Heart right ventricle (tissue), 16 donors: ENCODE measurements around the gene CDC14B. TPM values are rescaled to one million over a fixed set of nuclear protein-coding genes. Genes with fewer than 3 reads are reported as not detected.

Experiments
- ATAC-seq, 8 donors: fragments of 200-7000 bp; cut with Tn5 transposase; one replicate each; pipeline ENCODE4 v1.9.1; 2020; ENCODE audit warnings: mild to moderate bottlenecking in 8 of 8, moderate library complexity in 8 of 8, moderate number of reproducible peaks in 1 of 8
- DNase-seq, 2 donors: peaks; one replicate each; pipeline ENCODE4 v3.0.0-alpha.2; 2020
- H3K27ac ChIP-seq, 10 donors: fragments of 200-600 bp; sonication (generic) in 2 of 10; one replicate each; pipeline versions ENCODE4 v1.5.0 to v1.8.0; 2020 to 2022; ENCODE audit warnings: mild to moderate bottlenecking in 3 of 10
- H3K27me3 ChIP-seq, 7 donors: fragments of 200-600 bp; one replicate each; pipeline ENCODE4 v1.8.0; 2021 to 2022; ENCODE audit warnings: mild to moderate bottlenecking in 2 of 7
- H3K36me3 ChIP-seq, 9 donors: fragments of 200-600 bp; sonication (generic) in 1 of 9; one replicate each; pipeline versions ENCODE4 v1.5.0 to v1.8.0; 2020 to 2022; ENCODE audit warnings: mild to moderate bottlenecking in 2 of 9
- H3K4me1 ChIP-seq, 9 donors: fragments of 200-600 bp; sonication (generic) in 1 of 9; one replicate each; pipeline versions ENCODE4 v1.5.0 to v1.8.0; 2020 to 2022; ENCODE audit warnings: mild to moderate bottlenecking in 4 of 9
- H3K4me3 ChIP-seq, 10 donors: fragments of 200-600 bp; sonication (generic) in 2 of 10; one replicate each; pipeline versions ENCODE4 v1.5.0 to v1.8.0; 2020 to 2022; ENCODE audit warnings: mild to moderate bottlenecking in 7 of 10, moderate library complexity in 2 of 10
- H3K9me3 ChIP-seq, 11 donors: fragments of 200-600 bp in 10 of 11; sonication (generic) in 2 of 11; one replicate each; pipeline versions ENCODE4 v1.5.0 to v1.8.0; 2013 to 2022; ENCODE audit warnings: mild to moderate bottlenecking in 2 of 11, control low read depth in 1 of 11, moderate library complexity in 1 of 11
- WGBS, 2 donors: extraction: QIAGEN DNeasy Blood & Tissue Kit; methylation state at CpG; one replicate each; pipeline ENCODE4 v1.1.7; 2013; ENCODE audit warnings: inconsistent platforms in 1 of 2; 5-methylcytosine and 5-hydroxymethylcytosine counted together
- intact Hi-C, 10 donors: fragments of 100-400 bp; cut with DNase I; formaldehyde crosslinking; loops; one replicate each; pipeline versions ENCODE4 v1.11.1 to v1.14.2; 2022
- polyA plus RNA-seq, 2 donors: library from polyadenylated mRNA; stranded (reverse); fragments of 200-250 nt; gene quantifications; one replicate each; pipeline ENCODE4 v1.2.3, GENCODE V29; 2013
- total RNA-seq, 10 donors: library from RNA; stranded (reverse); fragmentation: NEBNext Ultra II Directional in 3 of 10; extraction: Animal tissue kit (Norgen Biotek cat#: 25700) in 3 of 10; gene quantifications; one replicate each; pipeline versions ENCODE4 v1.2.1 to v1.2.4, GENCODE V29; 2021 to 2023
- TF ChIP-seq, protein P1 (sequence below), 9 donors: fragments of 200-600 bp; sonication (generic) in 2 of 9; IDR thresholded peaks; one replicate each; pipeline versions ENCODE4 v1.5.0 to v1.8.0; 2021 to 2022; ENCODE audit warnings: antibody characterized with exemption in 9 of 9, mild to moderate bottlenecking in 5 of 9, moderate library complexity in 1 of 9
- donor health status: Arrhythmogenic right ventricular cardiomyopathy.
- donor health status: ischemic (EF 13 %, LVEDD 7.1; RV severe dilation, severe dysfunction).
- donor health status: healthy with polysubstance abuse.
- donor health status: DM: no; HTN: yes; CAD: no.
- donor health status: DM: no; HTN: no; CAD: no.
- donor health status: ischemic (EF 25% LVEDD 6.9; RV normal size, moderate dysfunction).
- donor health status: ischemic (EF 25% LVEDD 5.7; RV mildly dilated, moderate dysfunction).
- donor health status: healthy.
- donor health status: DM: yes; HTN: yes; CAD: no.
- donor health status: Ischemic cardiomyopathy.
- donor health status: ischemic (EF 35%, LVEDD 5.7; RV mildly dilated, moderate dysfunction).
- donor health status: nonischemic (EF 11% LVEDD 7.7; RV severe dilation, severe dysfunction).
- donor health status: DM: yes; HTN: yes; CAD: no.
- donor health status: PGD.
- donor health status: ischemic (EF 29% LVEDD 5.4; RV normal size, mild dysfunction).
- donor health status: nonischemic (EF 23%, LVEDD 6.1; RV moderate dilation, normal function).

Gene CDC14B
- total and polyA plus RNA-seq, 12 donors: 5.1 to 30.8 (median 23.9) TPM

- no peaks in the 10 kb centered on the region for H3K36me3 ChIP-seq
- intact Hi-C loops: no loop called here
These were observed 37.9 kb downstream of the CDC14B start for GRCh38 chr9:96581786-96582185.

DNA sequence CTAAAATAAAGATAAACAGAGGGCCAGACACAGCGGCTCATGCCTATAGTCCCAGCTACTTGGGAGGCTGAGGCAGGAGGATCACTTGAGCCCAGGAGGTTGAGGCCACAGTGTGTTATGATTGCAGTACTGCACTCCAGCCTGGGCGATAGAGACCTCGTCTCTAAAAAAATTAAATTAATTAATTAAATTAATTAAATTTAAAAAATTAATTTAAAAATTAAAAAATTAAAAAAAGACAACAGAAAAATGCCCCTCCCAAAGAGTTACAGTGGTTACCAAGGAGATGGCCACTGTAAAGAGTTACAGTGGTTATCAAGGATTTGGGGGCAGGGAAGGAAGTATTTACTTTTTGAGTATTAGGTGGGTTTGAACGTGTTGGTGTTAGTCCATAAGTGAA is 38.3 kb downstream of the CDC14B start:
- intact Hi-C loops: no loop called here
- Histone ChIP-seq H3K9me3 (no peaks in the 10 kb centered on the region), H3K27ac (no peak overlapping the region), H3K4me1 (peaks cover 0 to 14% (median 0%) of the 10 kb centered on the region in 9 donors), H3K27me3 (no peaks in the 10 kb centered on the region), H3K36me3 (no peaks in the 10 kb centered on the region), H3K4me3 (no peak overlapping the region)
- ATAC-seq: no peak
- no peak for DNase-seq
- WGBS, 2 donors: 88% methylated on average over 4 of the region's 4 CpGs
- TF ChIP-seq, protein P1, sequence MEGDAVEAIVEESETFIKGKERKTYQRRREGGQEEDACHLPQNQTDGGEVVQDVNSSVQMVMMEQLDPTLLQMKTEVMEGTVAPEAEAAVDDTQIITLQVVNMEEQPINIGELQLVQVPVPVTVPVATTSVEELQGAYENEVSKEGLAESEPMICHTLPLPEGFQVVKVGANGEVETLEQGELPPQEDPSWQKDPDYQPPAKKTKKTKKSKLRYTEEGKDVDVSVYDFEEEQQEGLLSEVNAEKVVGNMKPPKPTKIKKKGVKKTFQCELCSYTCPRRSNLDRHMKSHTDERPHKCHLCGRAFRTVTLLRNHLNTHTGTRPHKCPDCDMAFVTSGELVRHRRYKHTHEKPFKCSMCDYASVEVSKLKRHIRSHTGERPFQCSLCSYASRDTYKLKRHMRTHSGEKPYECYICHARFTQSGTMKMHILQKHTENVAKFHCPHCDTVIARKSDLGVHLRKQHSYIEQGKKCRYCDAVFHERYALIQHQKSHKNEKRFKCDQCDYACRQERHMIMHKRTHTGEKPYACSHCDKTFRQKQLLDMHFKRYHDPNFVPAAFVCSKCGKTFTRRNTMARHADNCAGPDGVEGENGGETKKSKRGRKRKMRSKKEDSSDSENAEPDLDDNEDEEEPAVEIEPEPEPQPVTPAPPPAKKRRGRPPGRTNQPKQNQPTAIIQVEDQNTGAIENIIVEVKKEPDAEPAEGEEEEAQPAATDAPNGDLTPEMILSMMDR (IDR thresholded peaks at IDR 0.05): no peak

More at GRCh38 chr9:96581786-96582185, 37.9 kb downstream of the CDC14B start:
- H3K4me3 ChIP-seq: no peak overlapping the region
- DNase-seq (no peak), ATAC-seq (no peak)
- H3K27me3 ChIP-seq: no peaks in the 10 kb centered on the region
- H3K4me1 ChIP-seq: peaks cover 0 to 14% (median 0%) of the 10 kb centered on the region in 9 donors
- H3K27ac ChIP-seq: no peak overlapping the region
- TF ChIP-seq, protein P1 (IDR thresholded peaks at IDR 0.05): no peak
- 68 to 73% methylated on average over 6 of the region's 6 CpGs for WGBS, 2 donors
- no peaks in the 10 kb centered on the region for H3K9me3 ChIP-seq

- WGBS, 2 donors: 46 to 48% methylated on average over 8 of the region's 8 CpGs
- peak in 4 of 8 donors; percentile 37 to 80 (median 64) for ATAC-seq
- no peak overlapping the region for H3K4me3 ChIP-seq
These were observed 44.7 kb downstream of the CDC14B start for GRCh38 chr9:96574931-96575351.

GRCh38 chr9:96574455-96574854 is 45.2 kb downstream of the CDC14B start:
- intact Hi-C loops: loop anchor here in 1 of 10 donors (5.0 kb wide), 1 partner anchor 93 kb away; no protein-coding TSS in a partner anchor
- no peak for ATAC-seq
- H3K27ac ChIP-seq: no peak overlapping the region
- no peaks in the 10 kb centered on the region for H3K9me3 ChIP-seq
- WGBS, 2 donors: 90 to 100% methylated on average over 4 of the region's 4 CpGs
- H3K36me3 ChIP-seq: no peaks in the 10 kb centered on the region
- peaks cover 0 to 9% (median 0%) of the 10 kb centered on the region in 7 donors for H3K27me3 ChIP-seq
- no peak overlapping the region for H3K4me3 ChIP-seq
- DNase-seq: no peak
- TF ChIP-seq, protein P1 (IDR thresholded peaks at IDR 0.05): no peak
- H3K4me1 ChIP-seq: peaks cover 0 to under 1% (median 0%) of the 10 kb centered on the region in 9 donors

More at GRCh38 chr9:96574931-96575351, 44.7 kb downstream of the CDC14B start:
- H3K9me3 ChIP-seq: no peaks in the 10 kb centered on the region
- intact Hi-C loops: loop anchor here in 2 of 10 donors (5.0 kb wide), 2 partner anchors 37 to 92 kb away; no protein-coding TSS in a partner anchor
- DNase-seq: no peak
- no peak overlapping the region for H3K27ac ChIP-seq
- H3K36me3 ChIP-seq: no peaks in the 10 kb centered on the region
- H3K4me1 ChIP-seq: peaks cover 0 to 3% (median 0%) of the 10 kb centered on the region in 9 donors
- TF ChIP-seq, protein P1 (IDR thresholded peaks at IDR 0.05): no peak
- H3K27me3 ChIP-seq: peaks cover 0 to 9% (median 0%) of the 10 kb centered on the region in 7 donors
